ENCODE measurements around the gene GRAMD1B. TPM values are rescaled to one million over a fixed set of nuclear protein-coding genes. Genes with fewer than 3 reads are reported as not detected.

The GRAMD1B gene
- total RNA-seq, 2 donors from 2014 or later = 0.66 to 3.4 TPM

DNA sequence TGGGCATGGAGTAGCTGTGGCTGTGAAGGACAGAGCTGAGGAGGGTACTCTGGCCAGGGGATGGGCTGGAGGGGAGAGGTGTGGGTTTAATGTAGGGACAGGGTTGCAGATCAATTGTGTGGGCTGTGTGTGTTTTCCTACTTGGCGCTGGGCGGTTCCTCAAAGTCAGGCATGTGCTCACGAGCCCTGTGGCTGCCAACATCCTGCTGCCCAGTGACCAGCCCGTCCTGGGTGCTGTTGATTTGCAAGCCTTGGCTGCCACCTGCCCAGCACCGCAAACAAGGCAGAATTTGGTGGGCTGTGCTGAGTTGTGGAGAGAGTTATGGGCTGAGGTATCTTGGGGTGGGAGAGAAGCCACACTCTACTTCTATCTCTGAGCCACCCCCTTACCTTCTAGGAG, 155.1 kb downstream of the GRAMD1B start:
- Histone ChIP-seq H3K36me3 (replicated peaks in 1 of 2; ENCODE audit: insufficient read depth in 1 of 2, low read depth in 2 of 2) (no peaks in the 10 kb centered on the region), H3K27ac (no peak overlapping the region), H3K9me3 (no peaks in the 10 kb centered on the region), H3K4me3 (no peak overlapping the region), H3K27me3 (no peaks in the 10 kb centered on the region), H3K4me1 (peaks cover 50% of the 10 kb centered on the region)
- intact Hi-C loops (cut with DNase I) = loop anchor here (10.0 kb wide), 1 partner anchor 120 kb away; no protein-coding TSS in a partner anchor
- WGBS, 2 donors = 48 to 76% methylated on average over 5 of the region's 5 CpGs
- ATAC-seq (no peak), DNase-seq (peak in 2 of 4 donors; percentile 22 to 28)
- no peak for TF ChIP-seq POLR2A (IDR thresholded peaks at IDR 0.05)
- TF ChIP-seq, protein P1, sequence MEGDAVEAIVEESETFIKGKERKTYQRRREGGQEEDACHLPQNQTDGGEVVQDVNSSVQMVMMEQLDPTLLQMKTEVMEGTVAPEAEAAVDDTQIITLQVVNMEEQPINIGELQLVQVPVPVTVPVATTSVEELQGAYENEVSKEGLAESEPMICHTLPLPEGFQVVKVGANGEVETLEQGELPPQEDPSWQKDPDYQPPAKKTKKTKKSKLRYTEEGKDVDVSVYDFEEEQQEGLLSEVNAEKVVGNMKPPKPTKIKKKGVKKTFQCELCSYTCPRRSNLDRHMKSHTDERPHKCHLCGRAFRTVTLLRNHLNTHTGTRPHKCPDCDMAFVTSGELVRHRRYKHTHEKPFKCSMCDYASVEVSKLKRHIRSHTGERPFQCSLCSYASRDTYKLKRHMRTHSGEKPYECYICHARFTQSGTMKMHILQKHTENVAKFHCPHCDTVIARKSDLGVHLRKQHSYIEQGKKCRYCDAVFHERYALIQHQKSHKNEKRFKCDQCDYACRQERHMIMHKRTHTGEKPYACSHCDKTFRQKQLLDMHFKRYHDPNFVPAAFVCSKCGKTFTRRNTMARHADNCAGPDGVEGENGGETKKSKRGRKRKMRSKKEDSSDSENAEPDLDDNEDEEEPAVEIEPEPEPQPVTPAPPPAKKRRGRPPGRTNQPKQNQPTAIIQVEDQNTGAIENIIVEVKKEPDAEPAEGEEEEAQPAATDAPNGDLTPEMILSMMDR (IDR thresholded peaks at IDR 0.05) = no peak

DNA sequence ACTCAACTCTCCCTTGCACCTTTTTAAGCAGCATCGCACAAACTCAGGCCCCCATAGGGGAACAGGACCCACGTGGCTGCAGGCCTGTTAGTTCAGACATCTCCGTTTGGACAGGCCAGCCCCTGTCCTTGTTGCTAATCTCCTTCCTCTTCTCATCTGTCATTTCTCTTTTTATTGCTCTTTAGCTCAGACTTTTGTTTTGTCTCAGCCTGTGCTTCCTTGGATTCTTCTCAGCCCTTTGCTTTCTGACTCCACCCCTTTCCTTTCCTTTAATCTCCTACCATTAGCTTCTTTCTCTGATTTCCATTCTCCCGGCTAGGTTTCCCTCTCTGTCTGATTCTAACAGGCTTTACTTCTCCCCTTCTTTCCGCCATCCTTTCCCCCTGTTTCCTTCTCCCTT, 155.6 kb downstream of the GRAMD1B start:
- intact Hi-C loops (cut with DNase I) = loop anchor here (10.0 kb wide), 1 partner anchor 119 kb away; no protein-coding TSS in a partner anchor
- Histone ChIP-seq H3K4me1 (peaks cover 50% of the 10 kb centered on the region), H3K9me3 (no peaks in the 10 kb centered on the region), H3K27ac (no peak overlapping the region), H3K27me3 (no peaks in the 10 kb centered on the region), H3K4me3 (no peak overlapping the region), H3K36me3 (replicated peaks in 1 of 2; ENCODE audit: insufficient read depth in 1 of 2, low read depth in 2 of 2) (no peaks in the 10 kb centered on the region)
- ATAC-seq (no peak), DNase-seq (no peak)
- WGBS, 2 donors = 72 to 75% methylated on average over 5 of the region's 5 CpGs
- TF ChIP-seq, protein P1 (IDR thresholded peaks at IDR 0.05) = no peak
- no peak for TF ChIP-seq POLR2A (IDR thresholded peaks at IDR 0.05)

DNA sequence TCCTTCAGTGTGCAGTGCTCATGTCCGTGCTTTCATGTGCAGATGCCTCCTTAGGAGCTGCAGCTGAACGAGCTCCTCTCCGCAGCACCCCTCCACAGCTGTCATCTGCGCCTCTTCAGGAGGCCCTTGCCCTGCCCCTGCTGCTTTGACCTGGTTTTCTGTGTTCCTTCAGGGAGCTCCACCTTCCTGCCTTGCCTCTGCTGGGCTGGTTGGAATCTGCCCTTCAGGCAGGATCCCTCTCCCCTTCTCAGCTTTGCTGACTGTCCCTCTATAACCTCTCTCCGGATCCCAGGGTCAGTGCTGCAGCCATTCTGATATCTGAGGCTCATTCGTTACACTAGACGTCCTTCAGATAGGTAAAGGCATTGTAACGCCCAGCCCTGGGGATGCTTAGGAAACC, 156.5 kb downstream of the GRAMD1B start:
- no peaks in the 10 kb centered on the region for H3K36me3 ChIP-seq (replicated peaks in 1 of 2; ENCODE audit: insufficient read depth in 1 of 2, low read depth in 2 of 2)
- no peak for DNase-seq
- TF ChIP-seq POLR2A (IDR thresholded peaks at IDR 0.05) = no peak
- TF ChIP-seq, protein P1 (IDR thresholded peaks at IDR 0.05) = no peak
- H3K4me3 ChIP-seq = no peak overlapping the region
- intact Hi-C loops (cut with DNase I) = loop anchor here (10.0 kb wide), 1 partner anchor 118 kb away; no protein-coding TSS in a partner anchor
- peaks cover 52% of the 10 kb centered on the region for H3K4me1 ChIP-seq
- H3K9me3 ChIP-seq = no peaks in the 10 kb centered on the region
- WGBS, 2 donors = 74 to 83% methylated on average over 8 of the region's 8 CpGs
- H3K27ac ChIP-seq = no peak overlapping the region
- no peaks in the 10 kb centered on the region for H3K27me3 ChIP-seq
- ATAC-seq = no peak

DNA sequence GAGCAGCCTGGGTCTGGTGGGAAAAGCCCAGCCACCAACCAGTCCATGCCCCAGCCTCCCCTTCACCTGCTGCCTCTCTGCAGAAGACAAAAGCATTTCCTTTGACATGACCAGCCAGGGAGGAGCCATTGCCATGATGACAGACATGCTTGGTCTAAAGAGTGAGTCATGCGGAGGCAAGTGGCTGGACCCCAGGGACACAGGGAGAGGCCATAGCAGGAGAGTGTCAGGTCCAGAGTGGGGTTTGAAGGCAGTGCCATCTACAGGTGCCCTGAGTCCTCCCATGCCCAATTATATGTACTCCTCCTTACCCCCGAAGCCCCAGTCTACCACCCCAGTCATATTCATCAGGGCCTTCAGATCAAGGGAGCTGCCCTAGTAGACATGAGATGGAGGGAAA, 157.0 kb downstream of the GRAMD1B start:
- DNase-seq (no peak), ATAC-seq (no peak)
- 83 to 95% methylated on average over 1 to 2 of the region's 2 CpGs for WGBS, 2 donors
- peaks cover 52% of the 10 kb centered on the region for H3K4me1 ChIP-seq
- peak overlapping the region; percentile 30 to 66 (median 50) for H3K27ac ChIP-seq
- no peak for TF ChIP-seq POLR2A (IDR thresholded peaks at IDR 0.05)
- TF ChIP-seq, protein P1 (IDR thresholded peaks at IDR 0.05) = no peak
- no peak overlapping the region for H3K4me3 ChIP-seq
- no peaks in the 10 kb centered on the region for H3K9me3 ChIP-seq
- no peaks in the 10 kb centered on the region for H3K27me3 ChIP-seq
- H3K36me3 ChIP-seq (replicated peaks in 1 of 2; ENCODE audit: insufficient read depth in 1 of 2, low read depth in 2 of 2) = no peaks in the 10 kb centered on the region
- intact Hi-C loops (cut with DNase I) = loop anchor here (10.0 kb wide), 1 partner anchor 118 kb away; no protein-coding TSS in a partner anchor

- DNase-seq = no peak
- 60 to 67% methylated on average over 6 of the region's 6 CpGs for WGBS, 2 donors
- Histone ChIP-seq H3K36me3 (replicated peaks in 1 of 2; ENCODE audit: insufficient read depth in 1 of 2, low read depth in 2 of 2) (no peaks in the 10 kb centered on the region), H3K27me3 (no peaks in the 10 kb centered on the region), H3K4me3 (no peak overlapping the region), H3K27ac (peak overlapping the region; percentile 45 to 66 (median 56)), H3K9me3 (no peaks in the 10 kb centered on the region), H3K4me1 (peaks cover 52% of the 10 kb centered on the region)
- intact Hi-C loops (cut with DNase I) = loop anchor here (10.0 kb wide), 1 partner anchor 117 kb away; no protein-coding TSS in a partner anchor
- TF ChIP-seq, protein P1 (IDR thresholded peaks at IDR 0.05) = no peak
- TF ChIP-seq POLR2A (IDR thresholded peaks at IDR 0.05) = no peak
- no peak for ATAC-seq
Measured at GRCh38 chr11:123587559-123587958, 157.5 kb downstream of the GRAMD1B start.
